Measurements from ENCODE around the gene OSCAR. TPM values are rescaled to one million over a fixed set of nuclear protein-coding genes. Genes with fewer than 3 reads are reported as not detected.
"Not testable (repeated sequence)": the region's sequence is repeated elsewhere in the genome, so short reads cannot be mapped to it uniquely, and the experiment has no call there.

Gene OSCAR
- total RNA-seq, 1 donor from 2014 or later: 1.2 TPM

DNA sequence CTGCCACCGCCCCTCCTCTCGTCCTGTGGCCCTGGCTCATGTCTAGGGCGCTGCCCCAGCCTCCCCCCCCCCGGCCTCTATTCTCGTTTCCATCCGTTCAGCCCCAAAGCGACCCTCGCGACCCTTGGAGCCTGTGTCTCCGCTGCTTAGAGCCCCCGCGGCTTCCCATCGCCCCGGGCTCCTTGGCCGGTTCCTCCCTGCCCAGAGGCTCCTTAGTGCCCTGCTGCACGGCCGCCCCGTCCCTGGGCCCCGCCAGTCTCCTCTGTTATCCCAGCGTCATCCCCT is 27.8 kb upstream of the OSCAR start:
- no peak for DNase-seq (ENCODE audit: low spot score)
- intact Hi-C loops (cut with DNase I): no loop called here

DNA sequence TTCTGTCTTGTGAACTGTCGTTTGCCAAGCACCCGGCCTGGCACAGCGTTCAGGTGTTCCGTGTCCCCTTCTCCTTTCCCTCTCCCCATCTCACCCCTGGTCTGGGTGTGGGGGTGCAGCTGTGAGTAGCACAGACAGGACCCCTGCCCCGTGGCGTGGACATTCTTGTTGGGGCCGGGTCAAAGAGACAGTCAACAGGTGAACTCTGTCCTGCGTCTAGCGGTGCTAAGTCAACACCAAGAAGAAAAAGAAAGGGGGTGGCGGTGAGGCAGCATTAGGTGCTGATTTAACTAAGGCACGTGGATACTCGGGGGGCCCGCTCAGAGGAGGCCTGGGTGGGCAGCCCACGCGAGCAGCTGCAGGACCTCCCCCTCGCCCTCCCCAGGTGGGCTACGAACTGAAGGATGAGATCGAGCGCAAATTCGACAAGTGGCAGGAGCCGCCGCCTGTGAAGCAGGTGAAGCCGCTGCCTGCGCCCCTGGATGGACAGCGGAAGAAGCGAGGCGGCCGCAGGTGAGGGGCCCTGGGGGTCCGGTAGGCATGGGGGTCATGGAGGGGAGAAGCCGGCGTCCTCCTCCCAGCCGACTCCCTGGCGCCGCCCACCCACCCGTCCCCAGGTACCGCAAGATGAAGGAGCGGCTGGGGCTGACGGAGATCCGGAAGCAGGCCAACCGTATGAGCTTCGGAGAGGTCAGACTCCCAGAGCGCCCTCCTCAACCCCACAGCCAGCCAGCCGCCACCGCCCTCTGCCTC is 27.3 kb upstream of the OSCAR start:
- intact Hi-C loops (cut with DNase I): no loop called here
- no peak for DNase-seq (ENCODE audit: low spot score)

DNA sequence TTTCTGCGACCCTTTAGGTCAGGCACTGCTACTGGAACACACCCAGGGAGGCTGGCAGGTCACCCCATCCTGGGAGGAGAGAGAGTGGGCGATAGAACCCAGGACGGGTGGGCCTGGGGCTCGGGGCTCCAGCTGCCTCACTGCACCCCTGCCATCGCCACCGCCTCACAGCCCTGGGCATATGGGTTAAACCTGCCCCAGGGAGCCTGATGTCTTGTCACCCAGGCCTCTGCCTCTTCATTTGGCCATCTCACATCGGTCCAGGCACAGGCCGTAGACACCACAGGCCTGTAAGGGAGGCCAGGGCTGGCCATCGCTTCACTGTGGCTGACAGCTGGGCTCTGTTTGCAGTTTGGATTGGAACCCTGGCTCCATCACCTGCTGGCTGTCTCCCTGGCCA is 25.1 kb upstream of the OSCAR start:
- intact Hi-C loops (cut with DNase I): no loop called here
- DNase-seq (ENCODE audit: low spot score): no peak

DNA sequence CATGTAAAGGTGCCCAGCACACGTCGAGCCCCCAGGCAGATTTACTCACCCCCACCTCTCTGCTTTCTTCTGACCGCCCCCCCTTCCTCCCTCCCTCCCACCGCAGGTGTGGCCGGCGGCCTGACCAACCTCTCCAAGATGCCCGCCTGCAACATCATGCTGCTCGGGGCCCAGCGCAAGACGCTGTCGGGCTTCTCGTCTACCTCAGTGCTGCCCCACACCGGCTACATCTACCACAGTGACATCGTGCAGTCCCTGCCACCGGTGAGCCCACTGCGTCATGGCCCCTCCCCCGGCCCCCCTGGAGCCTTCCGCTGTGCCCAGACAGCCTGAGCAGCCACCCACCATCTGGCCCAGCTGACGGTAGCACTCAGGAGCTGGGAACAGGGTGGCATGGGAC is 23.8 kb upstream of the OSCAR start:
- intact Hi-C loops (cut with DNase I): no loop called here
- DNase-seq (ENCODE audit: low spot score): no peak

DNA sequence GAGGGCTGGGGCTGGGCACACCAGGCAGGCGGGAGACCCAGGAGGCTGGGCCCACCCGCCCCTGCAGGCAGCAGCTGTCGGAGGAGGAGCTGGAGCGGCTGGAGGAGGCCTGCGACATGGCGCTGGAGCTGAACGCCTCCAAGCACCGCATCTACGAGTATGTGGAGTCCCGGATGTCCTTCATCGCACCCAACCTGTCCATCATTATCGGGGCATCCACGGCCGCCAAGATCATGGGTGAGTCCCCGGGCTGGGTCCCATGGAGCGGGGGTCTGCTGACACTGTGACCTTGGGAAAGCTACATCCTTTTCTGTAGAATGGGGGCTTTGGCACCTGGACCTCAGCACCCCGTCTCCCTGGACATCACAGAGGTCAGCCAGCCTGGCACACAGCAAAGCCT is 23.1 kb upstream of the OSCAR start:
- intact Hi-C loops (cut with DNase I): no loop called here
- no peak for DNase-seq (ENCODE audit: low spot score)

DNA sequence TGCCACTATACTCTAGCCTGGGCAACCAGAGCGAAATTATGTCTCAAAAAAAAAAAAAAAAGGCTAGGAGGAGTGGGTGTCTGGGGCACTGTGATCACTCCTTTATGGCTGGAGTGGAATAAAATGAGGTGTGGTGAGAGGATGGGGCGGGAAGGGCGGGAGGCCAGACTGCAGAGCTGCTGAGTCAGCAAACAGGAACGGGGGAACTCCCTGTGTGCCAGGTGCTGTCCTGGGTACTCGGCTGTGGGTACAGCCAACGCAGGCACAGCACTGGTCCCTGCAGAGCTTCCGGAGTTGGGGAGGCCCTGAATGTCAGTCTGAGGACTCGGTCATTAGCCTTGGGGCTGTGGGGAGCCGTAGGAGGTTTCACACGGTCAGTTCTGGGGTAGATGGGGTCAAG is 20.7 kb upstream of the OSCAR start:
- DNase-seq (ENCODE audit: low spot score): no peak
- intact Hi-C loops (cut with DNase I): no loop called here

DNA sequence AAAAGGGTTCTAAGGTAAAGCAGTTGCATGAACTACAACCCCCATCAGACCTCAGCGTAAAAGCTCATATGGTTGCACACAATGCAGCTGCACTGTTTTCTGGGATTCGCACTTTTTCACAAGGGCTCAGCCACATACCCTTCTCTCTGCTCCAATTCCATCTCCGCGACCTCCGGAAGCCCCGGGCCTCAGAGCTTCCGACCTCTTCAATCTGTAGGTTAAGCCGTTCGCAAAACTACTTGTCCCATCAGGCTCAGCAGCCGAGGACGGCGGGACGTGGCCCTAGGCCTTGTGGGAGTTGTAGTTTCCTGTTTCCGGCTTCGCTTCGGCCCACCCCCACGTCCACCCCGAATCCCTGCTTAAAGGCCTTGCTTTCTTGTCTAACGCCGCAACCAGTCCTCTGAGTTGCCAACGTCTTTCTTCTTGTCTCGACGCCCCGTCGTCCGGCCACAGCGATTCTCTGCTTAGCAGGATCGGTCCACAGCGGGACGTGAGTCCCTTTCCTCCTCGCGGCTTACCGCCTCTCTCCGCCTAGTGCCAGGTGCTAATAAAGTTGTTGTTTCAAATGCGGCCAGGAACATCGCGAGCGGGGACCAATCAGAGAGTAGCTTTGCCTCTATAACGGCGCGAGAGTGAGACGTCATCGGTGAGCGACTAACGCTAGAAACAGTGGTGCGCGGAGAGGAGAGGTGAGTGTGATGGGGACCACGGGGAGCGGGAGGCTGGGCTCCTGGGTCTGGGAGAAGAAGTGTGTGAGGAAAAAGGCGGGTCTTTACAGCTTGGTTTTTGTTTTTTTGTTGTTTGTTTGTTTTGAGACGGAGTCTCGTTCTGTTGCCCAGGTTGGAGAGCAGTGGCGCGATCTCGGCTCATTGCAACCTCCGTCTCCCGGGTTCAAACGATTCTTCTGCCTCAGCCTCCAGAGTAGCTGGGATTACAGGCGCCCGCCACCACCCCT is 14.8 kb upstream of the OSCAR start, which contains the start of the genes PRPF31 and TFPT:
Gene PRPF31, plus strand, starts transcription at position 646 of the 955 bp plus-strand sequence. CDS start 2,525 bp downstream, outside the sequence.
Gene TFPT, minus strand, starts transcription at position 549 of the 955 bp plus-strand sequence. Its CDS starts 388 bp downstream, at position 161.
- intact Hi-C loops (cut with DNase I): loop anchor here (1.0 kb wide), 2 partner anchors 13 to 22 kb away; partner anchors contain the start of genes CNOT3 and NDUFA3
- DNase-seq (ENCODE audit: low spot score): peak; percentile 97

DNA sequence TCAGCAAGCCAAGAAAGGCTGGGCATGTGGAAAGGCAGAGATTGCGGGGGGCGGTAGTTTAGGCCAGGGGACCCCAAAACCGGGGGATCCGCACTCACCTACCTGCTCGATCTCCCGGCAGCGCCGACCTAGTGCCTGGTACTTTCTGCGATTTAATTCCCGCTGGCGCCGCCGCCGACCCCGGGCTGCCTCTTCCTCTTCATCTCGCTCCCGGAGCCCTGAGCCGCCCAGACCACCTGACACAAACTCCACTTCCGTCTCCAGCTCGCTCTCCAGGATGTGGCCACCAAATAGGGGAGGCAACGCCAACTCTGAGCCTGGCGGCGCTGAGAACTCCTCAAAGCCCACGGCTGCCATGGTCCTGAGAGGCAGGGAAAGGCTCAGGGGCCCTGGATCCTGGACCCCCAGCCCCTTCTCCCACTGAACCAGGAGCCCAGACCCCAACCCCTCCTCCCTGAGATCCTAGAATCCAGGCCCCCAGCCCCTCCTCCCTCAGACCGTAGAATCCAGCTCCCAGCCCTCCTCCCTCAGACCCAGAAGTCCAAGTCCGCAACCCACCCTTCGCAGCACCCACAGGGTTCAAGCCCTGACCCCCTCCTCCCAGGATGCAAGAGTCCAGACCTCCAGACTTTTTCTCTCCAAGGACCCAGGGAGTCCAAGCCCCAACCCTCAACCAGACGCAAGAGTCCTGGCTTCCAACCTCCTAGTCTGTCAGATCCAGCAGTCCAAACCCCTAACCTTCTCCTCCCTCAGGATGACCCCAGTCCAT is 13.9 kb upstream of the OSCAR start:
- peak; percentile 80 for DNase-seq (ENCODE audit: low spot score)
- intact Hi-C loops (cut with DNase I): loop anchor here (1.0 kb wide), 2 partner anchors 12 to 23 kb away; partner anchors contain the start of genes CNOT3 and NDUFA3

DNA sequence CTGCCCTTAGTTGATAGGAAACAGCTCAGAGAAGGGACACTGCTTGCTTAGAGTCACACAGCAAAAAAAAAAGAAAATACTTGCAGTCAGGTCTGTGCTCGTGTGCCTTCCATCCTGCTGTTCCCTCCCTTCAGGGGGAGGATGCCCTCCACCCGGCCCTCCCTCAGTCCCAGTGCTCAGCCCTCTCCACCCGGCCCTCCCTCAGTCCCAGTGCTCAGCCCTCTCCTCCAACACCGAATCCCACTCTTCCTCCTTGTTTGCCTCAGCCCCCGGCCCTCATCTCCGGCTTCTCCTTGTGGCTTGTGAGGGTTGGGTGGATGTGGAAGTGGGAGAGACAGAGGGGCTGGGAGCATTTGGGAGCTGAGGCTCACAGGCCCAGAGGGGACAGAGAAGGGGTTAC is 9.0 kb upstream of the OSCAR start:
- intact Hi-C loops (cut with DNase I): no loop called here
- DNase-seq (ENCODE audit: low spot score): no peak

DNA sequence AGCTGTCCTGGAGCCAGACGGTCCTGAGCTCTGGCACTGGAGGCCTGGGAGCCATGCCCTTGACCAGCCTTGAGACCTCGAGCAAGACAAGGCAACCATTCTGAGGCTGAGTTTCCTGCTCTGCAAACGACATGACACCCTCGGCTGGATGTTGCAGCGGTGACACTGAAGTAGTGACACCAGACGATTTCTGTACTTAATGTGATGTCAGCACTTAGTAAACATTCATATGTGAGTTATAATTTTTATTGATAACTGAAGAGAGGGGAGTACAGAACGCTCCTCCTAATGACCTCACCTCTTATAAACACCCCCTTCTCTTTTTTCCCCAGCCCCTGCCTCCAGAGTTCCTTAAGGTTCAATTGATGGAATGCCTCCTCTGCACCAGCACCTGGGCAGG is 7.9 kb upstream of the OSCAR start:
- intact Hi-C loops (cut with DNase I): no loop called here
- DNase-seq (ENCODE audit: low spot score): no peak

DNA sequence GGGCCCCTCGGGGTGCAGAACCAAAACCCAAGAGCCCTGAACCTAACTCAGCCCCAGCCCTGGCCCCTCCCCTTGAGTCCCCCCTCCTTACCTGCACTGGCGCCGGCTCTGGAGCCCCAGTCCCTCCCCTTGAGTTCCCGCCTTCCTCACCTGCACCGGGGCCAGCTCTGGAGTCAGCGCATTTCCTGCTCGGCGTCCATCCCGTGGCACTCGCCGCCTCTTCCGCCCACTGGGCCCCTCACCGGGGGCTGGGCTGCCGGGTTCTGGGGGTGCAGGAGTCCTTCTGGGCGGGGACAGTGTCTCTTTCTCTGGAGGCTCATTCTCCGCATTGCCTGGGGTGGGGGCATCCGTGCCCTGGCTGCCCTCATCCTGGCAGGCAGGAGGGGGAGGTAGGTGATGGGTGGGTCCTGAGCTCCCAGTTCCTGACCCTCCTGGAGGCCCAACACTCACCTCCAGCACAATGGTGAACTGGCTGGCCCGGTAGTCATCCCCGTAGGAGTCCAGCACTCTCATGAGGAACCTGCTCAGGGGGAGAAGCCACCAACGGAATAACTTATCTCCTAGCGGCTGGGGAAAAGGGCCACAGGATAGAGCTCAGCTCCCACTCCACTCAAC is 7.4 kb upstream of the OSCAR start:
- intact Hi-C loops (cut with DNase I): no loop called here

DNA sequence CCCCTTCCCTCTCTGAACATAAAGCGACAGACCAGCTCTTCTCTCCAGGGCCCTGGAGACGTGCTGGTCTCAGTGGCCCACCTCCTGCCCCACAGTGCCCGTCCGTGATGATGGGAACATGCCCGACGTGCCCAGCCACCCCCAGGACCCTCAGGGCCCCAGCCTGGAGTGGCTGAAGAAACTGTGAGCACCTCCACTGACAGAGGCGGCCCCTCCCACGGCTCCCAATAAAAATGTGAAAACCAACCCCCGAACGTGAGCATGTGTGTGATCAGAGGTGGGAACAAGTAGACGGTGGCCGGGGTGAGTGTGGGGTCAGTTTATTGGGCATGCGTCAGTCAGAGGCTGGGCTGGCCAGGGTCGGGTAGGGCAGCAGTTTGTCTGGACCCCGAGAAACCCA is 6.1 kb upstream of the OSCAR start:
- peak; percentile 53 for DNase-seq (ENCODE audit: low spot score)
- intact Hi-C loops (cut with DNase I): no loop called here

More for the DNA sequence above, 7.4 kb upstream of the OSCAR start:
- DNase-seq (ENCODE audit: low spot score): no peak

DNA sequence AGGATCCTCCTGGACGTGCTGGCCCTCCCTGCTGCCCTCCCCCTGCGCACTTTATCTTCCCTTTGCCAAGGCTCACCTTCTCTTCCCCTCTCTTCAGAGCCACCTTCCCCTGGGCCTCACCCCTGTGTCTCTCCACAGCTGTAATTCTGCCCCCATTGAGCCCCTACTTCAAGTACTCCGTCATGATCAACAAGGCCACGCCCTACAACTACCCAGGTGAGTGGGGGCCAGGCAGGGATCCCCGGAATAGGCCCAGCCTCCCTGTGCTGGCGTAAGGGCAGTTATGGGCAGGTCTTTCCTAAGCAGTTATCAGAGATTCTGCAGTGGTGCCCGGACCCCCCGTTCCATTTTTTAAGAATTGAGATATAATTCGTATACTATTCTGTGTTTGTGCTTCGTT is 5.2 kb upstream of the OSCAR start:
- intact Hi-C loops (cut with DNase I): no loop called here
- DNase-seq (ENCODE audit: low spot score): no peak

DNA sequence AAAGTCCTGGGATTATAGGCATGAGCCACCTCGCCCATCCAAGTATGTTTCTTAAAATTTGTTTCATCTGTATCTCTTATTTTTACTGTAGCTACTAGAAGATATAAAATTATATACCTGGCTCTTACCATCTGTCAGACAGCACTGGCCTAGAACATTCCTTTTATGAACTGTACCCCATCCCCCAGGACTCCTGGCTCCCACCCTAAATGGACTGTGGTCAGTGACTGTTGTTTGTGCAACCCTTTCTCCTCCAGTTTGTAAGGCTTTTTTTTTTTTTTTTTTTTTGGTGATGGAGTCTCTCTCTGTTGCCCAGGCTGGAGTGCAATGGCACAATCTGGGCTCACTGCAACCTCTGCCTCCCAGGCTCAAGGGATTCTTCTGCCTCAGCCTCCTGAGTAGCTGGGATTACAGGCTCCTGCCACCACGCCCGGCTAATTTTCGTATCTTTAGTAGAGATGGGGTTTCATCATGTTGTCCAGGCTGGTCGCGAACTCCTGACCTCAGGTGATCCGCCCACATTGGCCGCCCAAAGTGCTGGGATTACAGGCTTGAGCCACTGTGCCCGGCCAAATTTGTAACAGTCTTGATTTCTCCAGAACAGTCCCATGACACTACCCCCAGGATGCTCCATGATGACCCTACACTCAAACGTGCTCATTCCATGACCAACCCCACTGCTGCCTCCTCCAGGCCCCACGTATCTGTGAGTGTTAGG is 4.6 kb upstream of the OSCAR start:
- intact Hi-C loops (cut with DNase I): no loop called here
- DNase-seq (ENCODE audit: low spot score): peak; percentile 36

DNA sequence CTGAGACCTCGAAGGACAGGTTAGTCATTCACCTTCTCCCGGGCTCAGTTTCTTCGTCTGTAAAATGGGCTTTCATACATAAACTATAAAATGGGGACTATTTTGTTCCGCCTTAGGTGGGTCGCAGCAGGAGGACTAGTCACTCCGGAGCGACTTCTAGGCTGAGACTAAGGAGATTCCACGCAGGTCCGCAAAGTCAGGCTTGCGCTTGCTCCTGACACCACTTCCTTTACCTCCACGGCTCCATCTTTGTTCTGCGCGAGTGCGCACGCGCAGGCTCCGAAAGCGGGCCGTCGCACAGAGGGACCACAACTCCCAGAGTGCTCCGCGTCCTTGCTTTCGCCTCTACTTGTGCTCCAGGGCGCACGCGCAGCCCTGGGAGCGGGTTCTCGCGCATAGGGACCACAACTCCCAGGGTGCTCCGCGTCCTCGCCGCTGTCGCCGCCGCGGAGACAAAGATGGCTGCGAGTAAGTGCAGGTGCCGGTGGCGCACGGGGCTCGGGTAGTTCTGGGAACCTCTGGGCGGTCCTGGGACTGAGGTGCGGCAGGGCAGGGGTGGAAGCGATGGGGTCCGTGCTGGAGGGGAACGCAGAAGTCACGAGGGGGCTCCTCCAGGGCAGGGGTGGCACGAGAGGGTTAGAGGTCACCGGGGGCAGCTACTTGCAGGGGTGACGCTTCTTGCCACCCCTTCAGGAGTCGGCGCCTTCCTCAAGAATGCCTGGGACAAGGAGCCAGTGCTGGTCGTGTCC is 2.0 kb upstream of the OSCAR start, which contains the start of gene NDUFA3:
Gene NDUFA3, plus strand, starts transcription at position 435 of the 749 bp plus-strand sequence. Its CDS starts 24 bp downstream, at position 459.
- intact Hi-C loops (cut with DNase I): loop anchor here (1.0 kb wide), 1 partner anchor 13 kb away; the partner anchor contains the start of genes PRPF31 and TFPT
- DNase-seq (ENCODE audit: low spot score): peak; percentile 99

DNA sequence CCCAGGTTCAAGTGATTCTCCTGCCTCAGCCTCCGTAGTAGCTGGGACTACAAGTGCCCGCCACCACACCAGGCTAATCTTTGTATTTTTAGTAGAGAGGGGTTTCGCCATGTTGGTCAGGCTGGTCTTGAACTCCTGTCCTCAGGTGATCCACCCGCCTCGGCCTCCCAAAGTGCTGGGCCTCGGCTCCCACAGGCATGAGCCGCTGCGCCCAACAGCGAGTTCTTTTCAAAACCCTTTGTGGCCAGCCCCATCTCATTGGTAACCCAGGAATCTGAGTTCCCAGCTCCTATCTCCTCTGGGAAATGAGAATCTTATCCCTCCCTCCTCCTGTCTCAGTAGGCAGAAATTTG is 724 bp downstream of the OSCAR start:
- intact Hi-C loops (cut with DNase I); DNase-seq (ENCODE audit: low spot score): not testable (repeated sequence)

DNA sequence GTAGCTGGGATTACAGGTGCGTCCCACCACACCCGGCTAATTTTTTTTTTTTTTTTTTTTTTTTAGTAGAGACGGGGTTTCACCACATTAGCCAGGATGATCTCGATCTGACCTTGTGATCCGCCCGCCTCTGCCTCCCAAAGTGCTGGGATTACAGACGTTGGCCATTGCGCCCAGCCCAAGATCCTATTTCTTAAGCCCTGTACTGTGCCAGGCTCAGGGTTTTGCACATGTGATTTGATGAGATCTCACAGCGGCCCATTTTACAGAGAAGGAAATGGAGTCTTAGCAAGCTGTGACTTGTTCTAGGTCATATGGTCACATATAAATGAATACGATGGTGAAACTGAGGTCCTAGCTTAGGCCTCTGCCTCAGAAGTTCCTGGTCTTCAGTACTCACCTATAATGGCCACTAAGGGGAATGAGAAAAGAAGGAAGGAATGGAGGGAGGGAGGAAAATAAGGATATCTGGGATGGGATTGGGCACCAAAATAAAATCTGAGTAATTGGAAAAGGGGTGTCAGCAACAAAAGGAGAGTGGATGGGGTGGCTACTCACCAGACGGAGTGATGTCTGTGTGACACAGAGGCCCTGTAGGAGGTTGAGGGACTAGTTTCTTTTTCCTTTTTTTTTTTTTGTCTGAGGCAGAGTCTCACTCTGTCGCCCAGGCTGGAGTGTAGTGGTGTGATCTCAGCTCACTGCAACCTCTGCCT is 1.3 kb downstream of the OSCAR start:
- intact Hi-C loops (cut with DNase I): no loop called here
- no peak for DNase-seq (ENCODE audit: low spot score)

All from cardiac septum (tissue), 1 donor.